ENCODE measurements around the gene GALNT9. TPM values are rescaled to one million over a fixed set of nuclear protein-coding genes. Genes with fewer than 3 reads are reported as not detected.

The GALNT9 gene
- total and polyA plus RNA-seq, 12 donors, result 0.01 to 0.19 TPM; not detected in 10

DNA sequence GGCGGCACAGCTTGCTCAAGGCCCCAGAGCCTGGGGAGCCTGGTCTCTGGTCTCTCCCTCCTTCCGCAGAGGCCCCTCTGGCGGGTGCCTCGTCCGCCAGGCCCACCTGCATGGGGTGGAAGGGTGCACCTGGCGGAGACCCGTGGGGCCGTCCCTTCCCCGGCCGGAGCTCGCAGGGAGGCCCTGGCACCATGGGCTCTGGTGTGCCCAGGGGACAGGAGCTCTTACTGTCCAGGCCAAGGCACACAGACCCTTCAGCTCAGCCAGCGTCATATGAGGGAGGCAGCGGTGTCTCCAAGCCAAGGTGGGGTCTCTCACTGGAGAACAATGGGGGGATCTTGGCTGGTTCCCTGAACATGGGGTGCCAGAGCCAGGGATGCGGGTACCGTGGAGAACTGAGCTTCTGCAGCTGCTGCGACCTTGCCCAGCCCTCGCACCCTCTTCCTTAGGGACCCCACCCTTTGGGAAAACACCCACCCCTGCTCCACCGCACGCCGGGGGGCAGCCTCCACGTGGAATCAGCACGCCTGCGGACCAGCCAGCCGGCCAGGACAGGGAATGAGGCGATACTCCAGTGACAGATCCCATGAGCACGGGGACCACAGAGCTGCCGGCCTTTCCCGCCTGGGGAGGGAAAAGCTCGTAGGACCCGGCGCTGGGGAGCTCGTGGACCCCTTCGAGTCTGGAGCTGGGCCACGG is 25.7 kb upstream of the GALNT9 start:
- 88 to 89% methylated on average over 32 to 34 of the region's 34 CpGs for WGBS, 2 donors
- TF ChIP-seq CTCF (IDR thresholded peaks at IDR 0.05), result no peak
- intact Hi-C loops (cut with DNase I), result no loop called here
- Histone ChIP-seq H3K9me3 (peaks cover 0 to 7% (median 0%) of the 10 kb centered on the region in 11 donors), H3K4me3 (no peak overlapping the region), H3K4me1 (no peaks in the 10 kb centered on the region), H3K27me3 (peaks cover 0 to 64% (median 48%) of the 10 kb centered on the region in 7 donors), H3K36me3 (no peaks in the 10 kb centered on the region), H3K27ac (no peak overlapping the region)
- DNase-seq (no peak), ATAC-seq (no peak)

- H3K27me3 ChIP-seq, result peaks cover 0 to 64% (median 48%) of the 10 kb centered on the region in 7 donors
- H3K4me3 ChIP-seq, result no peak overlapping the region
- intact Hi-C loops (cut with DNase I), result no loop called here
- H3K36me3 ChIP-seq, result no peaks in the 10 kb centered on the region
- H3K27ac ChIP-seq, result no peak overlapping the region
- 64 to 67% methylated on average over 43 of the region's 43 CpGs for WGBS, 2 donors
- no peak for TF ChIP-seq CTCF (IDR thresholded peaks at IDR 0.05)
- DNase-seq, result no peak
- no peak for ATAC-seq
- no peaks in the 10 kb centered on the region for H3K4me1 ChIP-seq
- peaks cover 0 to 4% (median 0%) of the 10 kb centered on the region in 11 donors for H3K9me3 ChIP-seq
Measured at GRCh38 chr12:132354211-132354981, 25.0 kb upstream of the GALNT9 start.

GRCh38 chr12:132353811-132354210 is 24.4 kb upstream of the GALNT9 start:
- H3K27me3 ChIP-seq, result peaks cover 0 to 64% (median 48%) of the 10 kb centered on the region in 7 donors
- H3K36me3 ChIP-seq, result no peaks in the 10 kb centered on the region
- no peak overlapping the region for H3K27ac ChIP-seq
- 77 to 78% methylated on average over 15 of the region's 15 CpGs for WGBS, 2 donors
- DNase-seq (no peak), ATAC-seq (no peak)
- no peak for TF ChIP-seq CTCF (IDR thresholded peaks at IDR 0.05)
- H3K9me3 ChIP-seq, result peaks cover 0 to 4% (median 0%) of the 10 kb centered on the region in 11 donors
- intact Hi-C loops (cut with DNase I), result no loop called here
- H3K4me3 ChIP-seq, result no peak overlapping the region
- H3K4me1 ChIP-seq, result no peaks in the 10 kb centered on the region

- H3K27ac ChIP-seq, result no peak overlapping the region
- H3K36me3 ChIP-seq, result no peaks in the 10 kb centered on the region
- H3K4me1 ChIP-seq, result no peaks in the 10 kb centered on the region
- DNase-seq (no peak), ATAC-seq (no peak)
- intact Hi-C loops (cut with DNase I), result no loop called here
- peaks cover 0 to 64% (median 49%) of the 10 kb centered on the region in 7 donors for H3K27me3 ChIP-seq
- no peak overlapping the region for H3K4me3 ChIP-seq
- WGBS, 2 donors, result 64 to 65% methylated on average over 42 of the region's 42 CpGs
- no peak for TF ChIP-seq CTCF (IDR thresholded peaks at IDR 0.05)
- peaks cover 0 to 3% (median 0%) of the 10 kb centered on the region in 11 donors for H3K9me3 ChIP-seq
Measured at GRCh38 chr12:132352896-132353800, 23.8 kb upstream of the GALNT9 start.

Measured in heart right ventricle (tissue), 16 donors.